Thymus (tissue), 11 donors: ENCODE measurements around the gene PITPNC1. TPM values are rescaled to one million over a fixed set of nuclear protein-coding genes. Genes with fewer than 3 reads are reported as not detected.

Experiments used
- DNase-seq, 9 donors: peaks; one replicate each; pipeline ENCODE4 v3.0.0-alpha.2; 2013; ENCODE audit warnings: low spot score in 9 of 9, low read depth in 6 of 9, missing footprints in 1 of 9
- H3K27ac ChIP-seq, 2 donors: one replicate each; pipeline ENCODE4 v1.5.1; 2013; ENCODE audit warnings: control low read depth in 1 of 2, low read depth in 1 of 2, low read length in 1 of 2, mild to moderate bottlenecking in 1 of 2, moderate library complexity in 1 of 2
- H3K27me3 ChIP-seq, 2 donors: one replicate each; pipeline ENCODE4 v1.5.1; 2013; ENCODE audit warnings: low read length in 1 of 2; ENCODE audit not compliant: control insufficient read depth in 2 of 2, insufficient read depth in 1 of 2
- H3K36me3 ChIP-seq, 2 donors: one replicate each; pipeline ENCODE4 v1.5.1; 2013; ENCODE audit warnings: low read length in 1 of 2, mild to moderate bottlenecking in 1 of 2, moderate library complexity in 1 of 2; ENCODE audit not compliant: control insufficient read depth in 2 of 2, insufficient read depth in 2 of 2
- H3K4me1 ChIP-seq, 2 donors: one replicate each; pipeline ENCODE4 v1.5.1; 2013; ENCODE audit warnings: low read length in 2 of 2; ENCODE audit not compliant: control insufficient read depth in 2 of 2, insufficient read depth in 2 of 2
- H3K4me3 ChIP-seq, 2 donors: one replicate each; pipeline ENCODE4 v1.5.1; 2013; ENCODE audit warnings: low read length in 2 of 2, control low read depth in 1 of 2, mild to moderate bottlenecking in 1 of 2
- H3K9me3 ChIP-seq, 2 donors: one replicate each; pipeline ENCODE4 v1.5.1; 2013; ENCODE audit warnings: low read length in 1 of 2, mild to moderate bottlenecking in 1 of 2; ENCODE audit not compliant: control insufficient read depth in 2 of 2, insufficient read depth in 1 of 2
- WGBS: extraction: QIAGEN DNeasy Blood & Tissue Kit; methylation state at CpG from one replicate; pipeline ENCODE4 v1.1.7; 2013; 5-methylcytosine and 5-hydroxymethylcytosine counted together
- polyA plus RNA-seq: library from polyadenylated mRNA; stranded (reverse); fragments of 200-250 nt; gene quantifications from one replicate; pipeline ENCODE4 v1.2.3, GENCODE V29; 2013
- total RNA-seq: library from RNA; stranded (reverse); fragments of 120-200 nt; gene quantifications from one replicate; pipeline ENCODE4 v1.2.4, GENCODE V29; 2013
- donor health status: healthy.

PITPNC1 gene
- total and polyA plus RNA-seq, 2 donors = 26.0 to 27.0 TPM

- DNase-seq = no peak
- WGBS = 96% methylated on average over 13 of the region's 13 CpGs
- Histone ChIP-seq H3K4me3 (no peak overlapping the region), H3K27ac (no peak overlapping the region), H3K27me3 (no peaks in the 10 kb centered on the region), H3K36me3 (no peaks in the 10 kb centered on the region), H3K4me1 (no peaks in the 10 kb centered on the region), H3K9me3 (no peaks in the 10 kb centered on the region)
Observed at GRCh38 chr17:67615011-67615561, 238.0 kb downstream of the PITPNC1 start.

GRCh38 chr17:67615736-67616135 is 238.7 kb downstream of the PITPNC1 start:
- Histone ChIP-seq H3K4me3 (no peak overlapping the region), H3K9me3 (no peaks in the 10 kb centered on the region), H3K4me1 (no peaks in the 10 kb centered on the region), H3K27me3 (no peaks in the 10 kb centered on the region), H3K36me3 (no peaks in the 10 kb centered on the region), H3K27ac (no peak overlapping the region)
- DNase-seq = no peak
- WGBS = 98% methylated on average over 7 of the region's 7 CpGs

GRCh38 chr17:67617304-67617899 is 240.3 kb downstream of the PITPNC1 start:
- Histone ChIP-seq H3K4me3 (no peak overlapping the region), H3K36me3 (no peaks in the 10 kb centered on the region), H3K4me1 (no peaks in the 10 kb centered on the region), H3K9me3 (no peaks in the 10 kb centered on the region), H3K27me3 (no peaks in the 10 kb centered on the region), H3K27ac (no peak overlapping the region)
- DNase-seq = no peak
- 98% methylated on average over 4 of the region's 4 CpGs for WGBS

- no peaks in the 10 kb centered on the region for H3K36me3 ChIP-seq
- no peak overlapping the region for H3K4me3 ChIP-seq
- no peaks in the 10 kb centered on the region for H3K9me3 ChIP-seq
- no peak overlapping the region for H3K27ac ChIP-seq
- no peak for DNase-seq
- WGBS = 98% methylated on average over 9 of the region's 9 CpGs
- H3K4me1 ChIP-seq = no peaks in the 10 kb centered on the region
- no peaks in the 10 kb centered on the region for H3K27me3 ChIP-seq
Observed at GRCh38 chr17:67619555-67619954, 242.5 kb downstream of the PITPNC1 start.

- 98% methylated on average over 8 of the region's 8 CpGs for WGBS
- Histone ChIP-seq H3K36me3 (no peaks in the 10 kb centered on the region), H3K4me1 (no peaks in the 10 kb centered on the region), H3K4me3 (no peak overlapping the region), H3K9me3 (no peaks in the 10 kb centered on the region), H3K27me3 (no peaks in the 10 kb centered on the region), H3K27ac (no peak overlapping the region)
- DNase-seq = no peak
Observed at GRCh38 chr17:67620088-67620487, 243.0 kb downstream of the PITPNC1 start.

GRCh38 chr17:67620636-67621035 is 243.6 kb downstream of the PITPNC1 start:
- no peaks in the 10 kb centered on the region for H3K27me3 ChIP-seq
- H3K27ac ChIP-seq = no peak overlapping the region
- no peaks in the 10 kb centered on the region for H3K4me1 ChIP-seq
- no peak overlapping the region for H3K4me3 ChIP-seq
- H3K36me3 ChIP-seq = no peaks in the 10 kb centered on the region
- WGBS = 98% methylated on average over 8 of the region's 8 CpGs
- DNase-seq = no peak
- H3K9me3 ChIP-seq = no peaks in the 10 kb centered on the region

- H3K4me1 ChIP-seq = no peaks in the 10 kb centered on the region
- no peaks in the 10 kb centered on the region for H3K36me3 ChIP-seq
- no peak for DNase-seq
- no peaks in the 10 kb centered on the region for H3K27me3 ChIP-seq
- no peaks in the 10 kb centered on the region for H3K9me3 ChIP-seq
- H3K27ac ChIP-seq = no peak overlapping the region
- no peak overlapping the region for H3K4me3 ChIP-seq
- WGBS = 96% methylated on average over 2 of the region's 2 CpGs
Observed at GRCh38 chr17:67623767-67624166, 246.7 kb downstream of the PITPNC1 start.

GRCh38 chr17:67624886-67625656 is 248.0 kb downstream of the PITPNC1 start:
- no peak for DNase-seq
- H3K4me3 ChIP-seq = no peak overlapping the region
- 87% methylated on average over 11 of the region's 11 CpGs for WGBS

GRCh38 chr17:67625971-67626370 is 248.9 kb downstream of the PITPNC1 start:
- Histone ChIP-seq H3K27ac (no peak overlapping the region), H3K27me3 (no peaks in the 10 kb centered on the region), H3K4me3 (no peak overlapping the region), H3K4me1 (no peaks in the 10 kb centered on the region), H3K36me3 (no peaks in the 10 kb centered on the region), H3K9me3 (no peaks in the 10 kb centered on the region)
- 97% methylated on average over 4 of the region's 4 CpGs for WGBS
- no peak for DNase-seq

More at GRCh38 chr17:67624886-67625656, 248.0 kb downstream of the PITPNC1 start:
- H3K27me3 ChIP-seq = no peaks in the 10 kb centered on the region
- no peak overlapping the region for H3K27ac ChIP-seq
- H3K9me3 ChIP-seq = no peaks in the 10 kb centered on the region
- H3K36me3 ChIP-seq = no peaks in the 10 kb centered on the region
- no peaks in the 10 kb centered on the region for H3K4me1 ChIP-seq
